ENCODE data around the gene C12orf56.

GRCh38 chr12:64219145-64219544 lies 171.4 kb downstream of the C12orf56 start:
- TF ChIP-seq POLR2A (IDR thresholded peaks at IDR 0.05): no peak
- no peak for TF ChIP-seq EP300 (IDR thresholded peaks at IDR 0.05)
